GM23338 (cell line): ENCODE data around the gene CD99L2. TPM values are rescaled to one million over a fixed set of nuclear protein-coding genes. Genes with fewer than 3 reads are reported as not detected.
A peak's percentile ranks its signal among the peaks of the same experiment; 100 is the strongest.

Experiments used
- ATAC-seq: fragments of 200-7000 bp; cut with Tn5 transposase; 3 replicates; pipeline ENCODE4 v1.9.1; 2020
- DNase-seq: peaks from one replicate; pipeline ENCODE4 v3.0.0-alpha.2; 2015; ENCODE audit warnings: low spot score
- H2AFZ ChIP-seq: fragments of 200-600 bp; sonication (generic); 2 replicates; pipeline ENCODE4 v1.8.0; 2016; ENCODE audit warnings: antibody characterized with exemption, mild to moderate bottlenecking, moderate library complexity
- H3F3A ChIP-seq: fragments of 200-600 bp; sonication (generic); replicated peaks from 2 replicates; pipeline ENCODE4 v1.8.0; 2017; ENCODE audit warnings: antibody characterized with exemption, mixed run types, low read depth
- H3K27ac ChIP-seq: fragments of 200-600 bp; sonication (generic); 2 replicates; pipeline ENCODE4 v1.6.1; 2016; ENCODE audit warnings: low read depth
- H3K27me3 ChIP-seq: fragments of 200-600 bp; sonication (generic); 2 replicates; pipeline ENCODE4 v1.8.0; 2016; ENCODE audit warnings: mild to moderate bottlenecking, mixed run types, moderate library complexity; ENCODE audit not compliant: insufficient read depth
- H3K36me3 ChIP-seq: fragments of 200-600 bp; sonication (generic); 2 replicates; pipeline ENCODE4 v1.8.0; 2016; ENCODE audit warnings: mild to moderate bottlenecking; ENCODE audit not compliant: insufficient read depth
- H3K4me1 ChIP-seq: fragments of 200-600 bp; sonication (generic); 2 replicates; pipeline ENCODE4 v1.8.0; 2016; ENCODE audit warnings: mild to moderate bottlenecking, moderate library complexity; ENCODE audit not compliant: insufficient read depth
- H3K4me2 ChIP-seq: fragments of 200-600 bp; sonication (generic); 2 replicates; pipeline ENCODE4 v1.7.1; 2017; ENCODE audit warnings: mixed run types
- H3K4me3 ChIP-seq: fragments of 200-600 bp; sonication (generic); 2 replicates; pipeline ENCODE4 v1.6.1; 2016; ENCODE audit warnings: mixed run types
- H3K79me2 ChIP-seq: fragments of 200-600 bp; sonication (generic); replicated peaks from 2 replicates; pipeline ENCODE4 v1.8.0; 2017; ENCODE audit warnings: mild to moderate bottlenecking; ENCODE audit not compliant: insufficient read depth
- H3K9me2 ChIP-seq: fragments of 200-600 bp; sonication (generic); 2 replicates; pipeline ENCODE4 v1.8.0; 2017; ENCODE audit not compliant: insufficient read depth
- H4K20me1 ChIP-seq: fragments of 200-600 bp; sonication (generic); replicated peaks from 2 replicates; pipeline ENCODE4 v1.8.0; 2017; ENCODE audit warnings: mild to moderate bottlenecking; ENCODE audit not compliant: insufficient read depth
- H3K27ac Mint-ChIP-seq: 2 replicates; pipeline ENCODE4 v1.8.0; 2020; ENCODE audit warnings: inconsistent platforms, mild to moderate bottlenecking, moderate library complexity, mixed read lengths
- H3K27me3 Mint-ChIP-seq: 3 replicates; pipeline ENCODE4 v1.8.0; 2022; ENCODE audit warnings: low read depth, mild to moderate bottlenecking, moderate library complexity, mixed read lengths, inconsistent platforms; ENCODE audit not compliant: insufficient read depth, poor library complexity
- H3K36me3 Mint-ChIP-seq: 3 replicates; pipeline ENCODE4 v1.8.0; 2021; ENCODE audit warnings: low read depth, mild to moderate bottlenecking, inconsistent platforms, moderate library complexity, mixed read lengths
- H3K4me1 Mint-ChIP-seq: 3 replicates; pipeline ENCODE4 v1.8.0; 2020; ENCODE audit warnings: mild to moderate bottlenecking, inconsistent platforms, mixed read lengths
- H3K4me3 Mint-ChIP-seq: 3 replicates; pipeline ENCODE4 v1.8.0; 2021; ENCODE audit warnings: moderate library complexity, mild to moderate bottlenecking, inconsistent platforms, mixed read lengths
- H3K9me3 Mint-ChIP-seq: 3 replicates; pipeline ENCODE4 v1.8.0; 2020; ENCODE audit warnings: moderate library complexity, mild to moderate bottlenecking, inconsistent platforms, mixed read lengths
- CREB1 ChIP-seq: fragments of 250-450 bp; sonication (Bioruptor Pico); IDR thresholded peaks from 2 replicates; pipeline ENCODE4 v1.5.0; 2020; ENCODE audit warnings: low read depth, mild to moderate bottlenecking, moderate library complexity
- EZH2 ChIP-seq: fragments of 200-600 bp; sonication (generic); IDR thresholded peaks from one replicate; pipeline ENCODE4 v1.8.0; 2017; ENCODE audit warnings: antibody characterized with exemption, mild to moderate bottlenecking, low read depth; ENCODE audit not compliant: unreplicated experiment
- EZH2phosphoT487 ChIP-seq: fragments of 200-600 bp; sonication (generic); IDR thresholded peaks from one replicate; pipeline ENCODE4 v1.8.1; 2018; ENCODE audit warnings: antibody characterized with exemption; ENCODE audit not compliant: unreplicated experiment
- JUNB ChIP-seq: IDR thresholded peaks from one replicate; pipeline ENCODE4 v1.6.1; 2016; ENCODE audit warnings: antibody characterized with exemption; ENCODE audit not compliant: unreplicated experiment
- STAT1 ChIP-seq: IDR thresholded peaks from one replicate; pipeline ENCODE4 v1.6.1; 2016; ENCODE audit warnings: antibody characterized with exemption; ENCODE audit not compliant: unreplicated experiment
- ZNF114 ChIP-seq: fragments of 250-450 bp; sonication (Bioruptor Pico); IDR thresholded peaks from 2 replicates; pipeline ENCODE4 v1.5.0; 2020; ENCODE audit warnings: mild to moderate bottlenecking, moderate library complexity
- ZNF331 ChIP-seq: fragments of 250-450 bp; sonication (Bioruptor Pico); IDR thresholded peaks from 2 replicates; pipeline ENCODE4 v1.5.0; 2020; ENCODE audit warnings: low read depth, mild to moderate bottlenecking, moderate library complexity
- polyA plus RNA-seq: library from polyadenylated mRNA; unstranded; fragments of >200 nt; fragmentation: Nextera tagmentation; extraction: Ambion mirVana; gene quantifications from 2 replicates; pipeline ENCODE4 v1.2.1, GENCODE V29; 2016
- total RNA-seq: library from RNA; depleted of rRNA; stranded (reverse); fragments of >200 nt; shearing (Covaris generic); gene quantifications from 2 replicates; pipeline ENCODE4 v1.2.3, GENCODE V29; 2014
- TF ChIP-seq, protein P1 (sequence below): fragments of 250-450 bp; sonication (Bioruptor Pico); IDR thresholded peaks from 2 replicates; pipeline ENCODE4 v1.5.0; 2020; ENCODE audit warnings: mild to moderate bottlenecking, moderate library complexity
- TF ChIP-seq, protein P2 (sequence below): IDR thresholded peaks from 2 replicates; pipeline ENCODE4 v1.6.1; 2016; ENCODE audit warnings: antibody characterized with exemption
- TF ChIP-seq, protein P3 (sequence below): IDR thresholded peaks from one replicate; pipeline ENCODE4 v1.6.1; 2018; ENCODE audit warnings: antibody characterized with exemption; ENCODE audit not compliant: unreplicated experiment
- TF ChIP-seq, protein P4 (sequence below), 2 experiments: fragments of 200-600 bp in 1 of 2; sonication (generic) in 1 of 2; conservative IDR thresholded peaks; 2 replicates each; pipeline versions ENCODE4 v1.5.1 to v1.6.1; 2016 to 2017; ENCODE audit warnings: antibody characterized with exemption in 2 of 2, low read depth in 2 of 2, mild to moderate bottlenecking in 2 of 2, moderate library complexity in 1 of 2

The CD99L2 gene
- total and polyA plus RNA-seq, 2 experiments from 2014 or later: 2.6 to 6.4 TPM

DNA sequence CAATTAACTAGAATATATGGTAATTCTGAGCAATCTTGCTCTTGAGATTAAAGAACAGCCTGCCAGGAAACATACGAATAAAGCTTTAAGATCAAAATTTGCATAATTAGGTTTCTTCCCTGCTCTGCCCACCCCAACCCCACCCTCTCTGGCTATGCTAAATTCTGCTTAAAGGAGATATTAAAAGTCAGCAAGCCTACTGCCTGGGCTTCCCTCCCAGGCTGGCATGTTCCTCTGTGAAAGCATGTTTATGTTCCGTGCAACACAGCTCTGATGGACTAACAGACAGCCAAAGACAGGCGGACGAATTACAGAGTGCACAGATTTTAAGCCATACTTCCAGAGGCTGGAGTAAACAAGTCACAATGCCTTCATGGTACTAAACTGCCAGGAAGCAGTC lies 28.4 kb downstream of the CD99L2 start (continued):
- TF ChIP-seq, protein P1, sequence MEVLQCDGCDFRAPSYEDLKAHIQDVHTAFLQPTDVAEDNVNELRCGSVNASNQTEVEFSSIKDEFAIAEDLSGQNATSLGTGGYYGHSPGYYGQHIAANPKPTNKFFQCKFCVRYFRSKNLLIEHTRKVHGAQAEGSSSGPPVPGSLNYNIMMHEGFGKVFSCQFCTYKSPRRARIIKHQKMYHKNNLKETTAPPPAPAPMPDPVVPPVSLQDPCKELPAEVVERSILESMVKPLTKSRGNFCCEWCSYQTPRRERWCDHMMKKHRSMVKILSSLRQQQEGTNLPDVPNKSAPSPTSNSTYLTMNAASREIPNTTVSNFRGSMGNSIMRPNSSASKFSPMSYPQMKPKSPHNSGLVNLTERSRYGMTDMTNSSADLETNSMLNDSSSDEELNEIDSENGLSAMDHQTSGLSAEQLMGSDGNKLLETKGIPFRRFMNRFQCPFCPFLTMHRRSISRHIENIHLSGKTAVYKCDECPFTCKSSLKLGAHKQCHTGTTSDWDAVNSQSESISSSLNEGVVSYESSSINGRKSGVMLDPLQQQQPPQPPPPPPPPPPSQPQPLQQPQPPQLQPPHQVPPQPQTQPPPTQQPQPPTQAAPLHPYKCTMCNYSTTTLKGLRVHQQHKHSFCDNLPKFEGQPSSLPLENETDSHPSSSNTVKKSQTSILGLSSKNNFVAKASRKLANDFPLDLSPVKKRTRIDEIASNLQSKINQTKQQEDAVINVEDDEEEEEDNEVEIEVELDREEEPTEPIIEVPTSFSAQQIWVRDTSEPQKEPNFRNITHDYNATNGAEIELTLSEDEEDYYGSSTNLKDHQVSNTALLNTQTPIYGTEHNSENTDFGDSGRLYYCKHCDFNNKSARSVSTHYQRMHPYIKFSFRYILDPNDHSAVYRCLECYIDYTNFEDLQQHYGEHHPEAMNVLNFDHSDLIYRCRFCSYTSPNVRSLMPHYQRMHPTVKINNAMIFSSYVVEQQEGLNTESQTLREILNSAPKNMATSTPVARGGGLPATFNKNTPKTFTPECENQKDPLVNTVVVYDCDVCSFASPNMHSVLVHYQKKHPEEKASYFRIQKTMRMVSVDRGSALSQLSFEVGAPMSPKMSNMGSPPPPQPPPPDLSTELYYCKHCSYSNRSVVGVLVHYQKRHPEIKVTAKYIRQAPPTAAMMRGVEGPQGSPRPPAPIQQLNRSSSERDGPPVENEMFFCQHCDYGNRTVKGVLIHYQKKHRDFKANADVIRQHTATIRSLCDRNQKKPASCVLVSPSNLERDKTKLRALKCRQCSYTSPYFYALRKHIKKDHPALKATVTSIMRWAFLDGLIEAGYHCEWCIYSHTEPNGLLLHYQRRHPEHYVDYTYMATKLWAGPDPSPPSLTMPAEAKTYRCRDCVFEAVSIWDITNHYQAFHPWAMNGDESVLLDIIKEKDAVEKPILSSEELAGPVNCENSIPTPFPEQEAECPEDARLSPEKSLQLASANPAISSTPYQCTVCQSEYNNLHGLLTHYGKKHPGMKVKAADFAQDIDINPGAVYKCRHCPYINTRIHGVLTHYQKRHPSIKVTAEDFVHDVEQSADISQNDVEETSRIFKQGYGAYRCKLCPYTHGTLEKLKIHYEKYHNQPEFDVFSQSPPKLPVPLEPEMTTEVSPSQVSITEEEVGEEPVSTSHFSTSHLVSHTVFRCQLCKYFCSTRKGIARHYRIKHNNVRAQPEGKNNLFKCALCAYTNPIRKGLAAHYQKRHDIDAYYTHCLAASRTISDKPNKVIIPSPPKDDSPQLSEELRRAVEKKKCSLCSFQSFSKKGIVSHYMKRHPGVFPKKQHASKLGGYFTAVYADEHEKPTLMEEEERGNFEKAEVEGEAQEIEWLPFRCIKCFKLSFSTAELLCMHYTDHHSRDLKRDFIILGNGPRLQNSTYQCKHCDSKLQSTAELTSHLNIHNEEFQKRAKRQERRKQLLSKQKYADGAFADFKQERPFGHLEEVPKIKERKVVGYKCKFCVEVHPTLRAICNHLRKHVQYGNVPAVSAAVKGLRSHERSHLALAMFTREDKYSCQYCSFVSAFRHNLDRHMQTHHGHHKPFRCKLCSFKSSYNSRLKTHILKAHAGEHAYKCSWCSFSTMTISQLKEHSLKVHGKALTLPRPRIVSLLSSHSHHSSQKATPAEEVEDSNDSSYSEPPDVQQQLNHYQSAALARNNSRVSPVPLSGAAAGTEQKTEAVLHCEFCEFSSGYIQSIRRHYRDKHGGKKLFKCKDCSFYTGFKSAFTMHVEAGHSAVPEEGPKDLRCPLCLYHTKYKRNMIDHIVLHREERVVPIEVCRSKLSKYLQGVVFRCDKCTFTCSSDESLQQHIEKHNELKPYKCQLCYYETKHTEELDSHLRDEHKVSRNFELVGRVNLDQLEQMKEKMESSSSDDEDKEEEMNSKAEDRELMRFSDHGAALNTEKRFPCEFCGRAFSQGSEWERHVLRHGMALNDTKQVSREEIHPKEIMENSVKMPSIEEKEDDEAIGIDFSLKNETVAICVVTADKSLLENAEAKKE (CRISPR knock-in tag): no peak
- TF ChIP-seq CREB1 (CRISPR knock-in tag) (no peak), EZH2 (no peak)

DNA sequence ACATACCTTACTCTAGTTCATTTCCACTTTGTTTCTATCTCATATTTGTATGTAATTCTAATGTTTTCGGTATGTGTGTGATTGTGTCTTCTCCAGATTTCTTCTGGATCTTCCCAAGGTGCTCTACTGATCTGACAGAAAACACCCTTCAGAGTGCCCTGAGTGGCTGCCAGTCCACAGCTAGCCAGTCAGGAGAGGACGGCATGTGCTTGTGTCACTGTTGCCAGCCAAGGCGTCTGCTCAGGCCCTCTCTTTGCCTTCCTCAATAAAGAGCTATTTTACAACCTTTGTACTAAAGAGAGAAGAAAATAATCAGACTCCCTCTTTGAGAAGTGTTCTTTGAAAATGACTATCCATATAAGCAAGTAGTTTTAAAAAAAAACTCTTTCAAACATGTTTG lies 29.0 kb downstream of the CD99L2 start:
- Histone ChIP-seq H3K9me2 (no peaks in the 10 kb centered on the region), H3K27ac (no peak overlapping the region), H3K4me2 (no peak overlapping the region), H3K36me3 (no peaks in the 10 kb centered on the region), H4K20me1 (no peaks in the 10 kb centered on the region), H3K79me2 (peaks cover 15% of the 10 kb centered on the region; the same call in 1 of the 2 replicates), H3K4me3 (no peak overlapping the region), H3F3A (no peaks in the 10 kb centered on the region), H3K27me3 (no peaks in the 10 kb centered on the region), H3K4me1 (0 out of 2 replicates have a peak, but pooled peaks cover 6% of the 10 kb centered on the region), H2AFZ (no peak overlapping the region)
- Mint-ChIP-seq H3K27me3 (peaks cover 5% of the 10 kb centered on the region), H3K9me3 (no peaks in the 10 kb centered on the region), H3K27ac (no peak overlapping the region), H3K36me3 (peaks cover 12% of the 10 kb centered on the region), H3K4me3 (no peak overlapping the region), H3K4me1 (peaks cover 40% of the 10 kb centered on the region)
- no peak for DNase-seq
- peak; percentile 43 for ATAC-seq
- no peak for TF ChIP-seq ZNF331
- TF ChIP-seq, protein P2, sequence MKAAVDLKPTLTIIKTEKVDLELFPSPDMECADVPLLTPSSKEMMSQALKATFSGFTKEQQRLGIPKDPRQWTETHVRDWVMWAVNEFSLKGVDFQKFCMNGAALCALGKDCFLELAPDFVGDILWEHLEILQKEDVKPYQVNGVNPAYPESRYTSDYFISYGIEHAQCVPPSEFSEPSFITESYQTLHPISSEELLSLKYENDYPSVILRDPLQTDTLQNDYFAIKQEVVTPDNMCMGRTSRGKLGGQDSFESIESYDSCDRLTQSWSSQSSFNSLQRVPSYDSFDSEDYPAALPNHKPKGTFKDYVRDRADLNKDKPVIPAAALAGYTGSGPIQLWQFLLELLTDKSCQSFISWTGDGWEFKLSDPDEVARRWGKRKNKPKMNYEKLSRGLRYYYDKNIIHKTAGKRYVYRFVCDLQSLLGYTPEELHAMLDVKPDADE: no peak
- no peak for TF ChIP-seq STAT1
- TF ChIP-seq, protein P3, sequence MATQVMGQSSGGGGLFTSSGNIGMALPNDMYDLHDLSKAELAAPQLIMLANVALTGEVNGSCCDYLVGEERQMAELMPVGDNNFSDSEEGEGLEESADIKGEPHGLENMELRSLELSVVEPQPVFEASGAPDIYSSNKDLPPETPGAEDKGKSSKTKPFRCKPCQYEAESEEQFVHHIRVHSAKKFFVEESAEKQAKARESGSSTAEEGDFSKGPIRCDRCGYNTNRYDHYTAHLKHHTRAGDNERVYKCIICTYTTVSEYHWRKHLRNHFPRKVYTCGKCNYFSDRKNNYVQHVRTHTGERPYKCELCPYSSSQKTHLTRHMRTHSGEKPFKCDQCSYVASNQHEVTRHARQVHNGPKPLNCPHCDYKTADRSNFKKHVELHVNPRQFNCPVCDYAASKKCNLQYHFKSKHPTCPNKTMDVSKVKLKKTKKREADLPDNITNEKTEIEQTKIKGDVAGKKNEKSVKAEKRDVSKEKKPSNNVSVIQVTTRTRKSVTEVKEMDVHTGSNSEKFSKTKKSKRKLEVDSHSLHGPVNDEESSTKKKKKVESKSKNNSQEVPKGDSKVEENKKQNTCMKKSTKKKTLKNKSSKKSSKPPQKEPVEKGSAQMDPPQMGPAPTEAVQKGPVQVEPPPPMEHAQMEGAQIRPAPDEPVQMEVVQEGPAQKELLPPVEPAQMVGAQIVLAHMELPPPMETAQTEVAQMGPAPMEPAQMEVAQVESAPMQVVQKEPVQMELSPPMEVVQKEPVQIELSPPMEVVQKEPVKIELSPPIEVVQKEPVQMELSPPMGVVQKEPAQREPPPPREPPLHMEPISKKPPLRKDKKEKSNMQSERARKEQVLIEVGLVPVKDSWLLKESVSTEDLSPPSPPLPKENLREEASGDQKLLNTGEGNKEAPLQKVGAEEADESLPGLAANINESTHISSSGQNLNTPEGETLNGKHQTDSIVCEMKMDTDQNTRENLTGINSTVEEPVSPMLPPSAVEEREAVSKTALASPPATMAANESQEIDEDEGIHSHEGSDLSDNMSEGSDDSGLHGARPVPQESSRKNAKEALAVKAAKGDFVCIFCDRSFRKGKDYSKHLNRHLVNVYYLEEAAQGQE: no peak
- no peak for TF ChIP-seq EZH2
- TF ChIP-seq EZH2phosphoT487: no peak
- TF ChIP-seq ZNF114 (CRISPR knock-in tag): no peak
- no peak for TF ChIP-seq JUNB
- TF ChIP-seq, protein P4, sequence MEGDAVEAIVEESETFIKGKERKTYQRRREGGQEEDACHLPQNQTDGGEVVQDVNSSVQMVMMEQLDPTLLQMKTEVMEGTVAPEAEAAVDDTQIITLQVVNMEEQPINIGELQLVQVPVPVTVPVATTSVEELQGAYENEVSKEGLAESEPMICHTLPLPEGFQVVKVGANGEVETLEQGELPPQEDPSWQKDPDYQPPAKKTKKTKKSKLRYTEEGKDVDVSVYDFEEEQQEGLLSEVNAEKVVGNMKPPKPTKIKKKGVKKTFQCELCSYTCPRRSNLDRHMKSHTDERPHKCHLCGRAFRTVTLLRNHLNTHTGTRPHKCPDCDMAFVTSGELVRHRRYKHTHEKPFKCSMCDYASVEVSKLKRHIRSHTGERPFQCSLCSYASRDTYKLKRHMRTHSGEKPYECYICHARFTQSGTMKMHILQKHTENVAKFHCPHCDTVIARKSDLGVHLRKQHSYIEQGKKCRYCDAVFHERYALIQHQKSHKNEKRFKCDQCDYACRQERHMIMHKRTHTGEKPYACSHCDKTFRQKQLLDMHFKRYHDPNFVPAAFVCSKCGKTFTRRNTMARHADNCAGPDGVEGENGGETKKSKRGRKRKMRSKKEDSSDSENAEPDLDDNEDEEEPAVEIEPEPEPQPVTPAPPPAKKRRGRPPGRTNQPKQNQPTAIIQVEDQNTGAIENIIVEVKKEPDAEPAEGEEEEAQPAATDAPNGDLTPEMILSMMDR (conservative IDR thresholded peaks at IDR 0.05; ENCODE audit: low read depth in 2 of 2): no peak
